Aorta (tissue), 5 donors: ENCODE measurements around the gene ARL3. TPM values are rescaled to one million over a fixed set of nuclear protein-coding genes. Genes with fewer than 3 reads are reported as not detected.

Experiments used
- ATAC-seq: fragments of 200-7000 bp; cut with Tn5 transposase; one replicate; pipeline ENCODE4 v1.9.1; 2022; ENCODE audit warnings: moderate library complexity; ENCODE audit not compliant: low FRiP score
- DNase-seq, 2 donors: peaks; one replicate each; pipeline ENCODE4 v3.0.0-alpha.2; 2020
- H3K27ac ChIP-seq, 2 donors: one replicate each; pipeline ENCODE4 v1.5.1; 2013; ENCODE audit warnings: low read length in 2 of 2, mild to moderate bottlenecking in 2 of 2, moderate library complexity in 2 of 2, control low read depth in 1 of 2, inconsistent platforms in 1 of 2, low read depth in 1 of 2
- H3K27me3 ChIP-seq, 2 donors: one replicate each; pipeline ENCODE4 v1.6.1; 2013; ENCODE audit warnings: control low read depth in 1 of 2, low read length in 1 of 2, mild to moderate bottlenecking in 1 of 2, moderate library complexity in 1 of 2; ENCODE audit not compliant: insufficient read depth in 2 of 2, control insufficient read depth in 1 of 2
- H3K36me3 ChIP-seq, 2 donors: one replicate each; pipeline ENCODE4 v1.6.1; 2013; ENCODE audit warnings: control low read depth in 1 of 2, low read length in 1 of 2, mild to moderate bottlenecking in 1 of 2; ENCODE audit not compliant: insufficient read depth in 2 of 2, control insufficient read depth in 1 of 2
- H3K4me1 ChIP-seq, 2 donors: one replicate each; pipeline ENCODE4 v1.6.1; 2013; ENCODE audit warnings: low read length in 2 of 2, control low read depth in 1 of 2, mild to moderate bottlenecking in 1 of 2, moderate library complexity in 1 of 2; ENCODE audit not compliant: insufficient read depth in 2 of 2, control insufficient read depth in 1 of 2
- H3K4me3 ChIP-seq, 2 donors: one replicate each; pipeline ENCODE4 v1.5.1; 2013; ENCODE audit warnings: low read length in 2 of 2, control low read depth in 1 of 2, mild to moderate bottlenecking in 1 of 2
- H3K9me3 ChIP-seq: one replicate; pipeline ENCODE4 v1.6.1; 2013; ENCODE audit warnings: mild to moderate bottlenecking, low read length; ENCODE audit not compliant: control insufficient read depth
- WGBS, 2 donors: extraction: QIAGEN DNeasy Blood & Tissue Kit; methylation state at CpG; one replicate each; pipeline ENCODE4 v1.1.7; 2013; 5-methylcytosine and 5-hydroxymethylcytosine counted together
- intact Hi-C, 2 donors: fragments of 100-400 bp; cut with DNase I; formaldehyde crosslinking; loops; one replicate each; pipeline versions ENCODE4 v1.14.2 to v1.15.0; 2022
- polyA plus RNA-seq, 2 donors: library from polyadenylated mRNA; stranded (reverse); fragments of 200-250 nt; gene quantifications; one replicate each; pipeline ENCODE4 v1.2.3, GENCODE V29; 2013
- total RNA-seq, 2 donors: library from RNA; stranded (reverse); fragmentation: NEBNext Ultra II Directional; extraction: Animal tissue kit (Norgen Biotek cat#: 25700); gene quantifications; one replicate each; pipeline ENCODE4 v1.2.1, GENCODE V29; 2021
- donor health status: healthy with polysubstance abuse.
- donor health status: Bipolar disorder and iron deficiency.
- donor health status: DM: no; HTN: no; CAD: no.
- donor health status: DM: no; HTN: no; CAD: no.
- donor health status: DM: yes; HTN: yes; CAD: no.

Gene ARL3
- total and polyA plus RNA-seq, 4 donors: 8.2 to 18.9 (median 13.0) TPM

- Histone ChIP-seq H3K9me3 (no peaks in the 10 kb centered on the region), H3K4me1 (no peaks in the 10 kb centered on the region), H3K27ac (no peak overlapping the region), H3K27me3 (no peaks in the 10 kb centered on the region), H3K36me3 (peaks cover 0 to 11% of the 10 kb centered on the region in 2 donors), H3K4me3 (no peak overlapping the region)
- WGBS, 2 donors: 46 to 52% methylated on average over 13 of the region's 13 CpGs
- intact Hi-C loops: no loop called here
- ATAC-seq (no peak), DNase-seq (peak in 1 of 2 donors; percentile 29)
Measured at GRCh38 chr10:102657984-102658724, 56.0 kb downstream of the ARL3 start.

GRCh38 chr10:102657451-102657850 lies 56.7 kb downstream of the ARL3 start:
- DNase-seq: no peak
- H3K27ac ChIP-seq: no peak overlapping the region
- H3K27me3 ChIP-seq: no peaks in the 10 kb centered on the region
- no peak overlapping the region for H3K4me3 ChIP-seq
- ATAC-seq: no peak
- 70 to 72% methylated on average over 11 of the region's 11 CpGs for WGBS, 2 donors
- H3K4me1 ChIP-seq: no peaks in the 10 kb centered on the region
- no peaks in the 10 kb centered on the region for H3K9me3 ChIP-seq
- intact Hi-C loops: no loop called here
- peaks cover 0 to 11% of the 10 kb centered on the region in 2 donors for H3K36me3 ChIP-seq

GRCh38 chr10:102656791-102657371 lies 57.3 kb downstream of the ARL3 start:
- intact Hi-C loops: no loop called here
- no peaks in the 10 kb centered on the region for H3K9me3 ChIP-seq
- no peak overlapping the region for H3K27ac ChIP-seq
- no peak for DNase-seq
- peak; percentile 19 for ATAC-seq
- no peaks in the 10 kb centered on the region for H3K27me3 ChIP-seq
- H3K36me3 ChIP-seq: peaks cover 0 to 11% of the 10 kb centered on the region in 2 donors
- no peak overlapping the region for H3K4me3 ChIP-seq
- WGBS, 2 donors: 90 to 91% methylated on average over 38 to 42 of the region's 42 CpGs
- H3K4me1 ChIP-seq: no peaks in the 10 kb centered on the region

- WGBS, 2 donors: 89 to 92% methylated on average over 12 of the region's 12 CpGs
- DNase-seq: no peak
- Histone ChIP-seq H3K9me3 (no peaks in the 10 kb centered on the region), H3K4me3 (no peak overlapping the region), H3K27me3 (no peaks in the 10 kb centered on the region), H3K27ac (no peak overlapping the region), H3K36me3 (peaks cover 0 to 11% of the 10 kb centered on the region in 2 donors), H3K4me1 (no peaks in the 10 kb centered on the region)
- intact Hi-C loops: no loop called here
- ATAC-seq: no peak
Measured at GRCh38 chr10:102656026-102656425, 58.2 kb downstream of the ARL3 start.

GRCh38 chr10:102654969-102655368 lies 59.2 kb downstream of the ARL3 start:
- Histone ChIP-seq H3K27me3 (no peaks in the 10 kb centered on the region), H3K4me3 (no peak overlapping the region), H3K4me1 (no peaks in the 10 kb centered on the region), H3K36me3 (peaks cover 0 to 11% of the 10 kb centered on the region in 2 donors), H3K27ac (no peak overlapping the region), H3K9me3 (no peaks in the 10 kb centered on the region)
- 88% methylated on average over 12 of the region's 12 CpGs for WGBS, 2 donors
- ATAC-seq (no peak), DNase-seq (no peak)
- intact Hi-C loops: no loop called here

GRCh38 chr10:102654566-102654965 lies 59.6 kb downstream of the ARL3 start:
- ATAC-seq (no peak), DNase-seq (peak in 1 of 2 donors; percentile 60)
- Histone ChIP-seq H3K27ac (no peak overlapping the region), H3K4me1 (no peaks in the 10 kb centered on the region), H3K27me3 (no peaks in the 10 kb centered on the region), H3K4me3 (no peak overlapping the region), H3K36me3 (peaks cover 0 to 11% of the 10 kb centered on the region in 2 donors), H3K9me3 (no peaks in the 10 kb centered on the region)
- WGBS, 2 donors: 69 to 74% methylated on average over 7 of the region's 7 CpGs
- intact Hi-C loops: no loop called here

- Histone ChIP-seq H3K27ac (no peak overlapping the region), H3K4me1 (no peaks in the 10 kb centered on the region), H3K9me3 (no peaks in the 10 kb centered on the region), H3K27me3 (no peaks in the 10 kb centered on the region), H3K36me3 (peaks cover 0 to 8% of the 10 kb centered on the region in 2 donors), H3K4me3 (no peak overlapping the region)
- no peak for ATAC-seq
- 86 to 96% methylated on average over 1 of the region's 1 CpG for WGBS, 2 donors
- peak in 1 of 2 donors; percentile 14 for DNase-seq
- intact Hi-C loops: no loop called here
Measured at GRCh38 chr10:102653060-102653459, 61.1 kb downstream of the ARL3 start.

GRCh38 chr10:102652170-102652916 lies 61.9 kb downstream of the ARL3 start:
- intact Hi-C loops: no loop called here
- peaks cover 0 to 8% of the 10 kb centered on the region in 2 donors for H3K36me3 ChIP-seq
- no peaks in the 10 kb centered on the region for H3K4me1 ChIP-seq
- ATAC-seq: no peak
- H3K27ac ChIP-seq: no peak overlapping the region
- 84 to 87% methylated on average over 12 of the region's 12 CpGs for WGBS, 2 donors
- no peak overlapping the region for H3K4me3 ChIP-seq
- peak in 1 of 2 donors; percentile 22 for DNase-seq
- no peaks in the 10 kb centered on the region for H3K27me3 ChIP-seq
- no peaks in the 10 kb centered on the region for H3K9me3 ChIP-seq
